ENCODE data around the gene WDR26.
A peak's percentile ranks its signal among the peaks of the same experiment; 100 is the strongest.
"Not testable (repeated sequence)": the region's sequence is repeated elsewhere in the genome, so short reads cannot be mapped to it uniquely, and the experiment has no call there.

WDR26 gene

GRCh38 chr1:224392411-224393249, 42.0 kb downstream of the WDR26 start:
- DNase-seq, result no peak

DNA sequence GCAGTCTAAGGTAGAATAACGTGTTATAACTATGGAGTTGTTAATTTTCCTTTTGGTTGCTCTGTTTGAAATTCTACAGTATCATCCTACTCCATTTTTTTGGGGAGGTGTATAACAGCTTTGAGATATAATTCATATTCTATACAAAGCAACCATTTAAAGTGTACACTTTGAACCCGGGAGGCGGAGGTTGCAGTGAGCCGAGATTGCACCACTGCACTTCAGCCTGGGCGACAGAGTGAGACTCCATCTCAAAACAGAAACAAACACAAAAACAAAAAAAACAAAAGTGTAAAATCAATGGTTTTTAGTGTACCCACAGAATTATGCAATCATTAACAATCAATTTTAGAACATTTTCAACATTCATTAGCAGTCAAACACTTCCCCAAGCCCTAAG, 44.1 kb downstream of the WDR26 start:
- no peak for DNase-seq

DNA sequence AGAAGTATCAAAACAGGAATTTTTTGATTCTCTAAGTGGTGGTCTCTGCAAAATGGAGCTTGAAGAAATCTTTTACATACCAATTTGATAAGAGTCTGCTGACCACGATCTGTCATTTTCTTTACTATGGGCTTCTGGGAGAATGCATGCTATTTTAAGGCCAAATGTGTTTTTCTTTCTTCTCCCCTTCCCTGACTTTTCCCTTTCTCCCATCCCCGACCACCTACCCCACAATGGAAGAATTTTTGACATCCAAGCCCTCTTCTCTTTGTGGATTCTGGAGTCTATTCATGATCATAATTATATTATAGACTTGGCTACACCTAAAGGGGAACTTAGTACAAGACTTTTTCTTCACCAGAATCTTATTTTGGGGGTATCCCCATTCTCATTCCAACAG, 46.7 kb downstream of the WDR26 start:
- DNase-seq, result no peak

DNA sequence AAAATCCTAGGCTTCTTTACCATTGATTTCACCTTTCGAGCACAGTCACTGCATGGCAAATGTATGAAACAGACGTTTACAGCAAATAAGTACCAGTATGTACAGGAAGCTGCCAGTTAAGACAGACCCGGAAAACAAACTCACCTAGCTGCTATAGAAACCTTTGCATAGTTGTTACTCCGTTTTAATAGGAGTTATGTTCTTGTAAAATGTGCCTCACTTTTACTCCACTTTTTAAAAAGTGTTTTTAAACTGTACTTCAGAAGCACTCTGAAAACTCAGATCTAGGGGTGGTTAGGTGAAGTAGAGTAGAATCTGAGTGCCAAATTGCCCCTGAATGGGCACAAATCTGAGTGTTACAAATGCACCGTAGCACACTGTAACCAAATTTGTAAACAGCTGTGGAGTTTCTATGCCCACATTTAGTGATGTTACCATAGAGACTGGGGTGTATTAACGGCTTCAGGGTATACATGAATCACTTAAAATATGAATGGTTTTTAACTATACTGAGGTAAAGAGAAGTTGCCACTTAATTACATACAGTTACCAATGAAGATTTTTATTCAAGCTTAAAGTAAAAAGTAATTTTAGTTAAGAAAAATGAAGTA, 47.2 kb downstream of the WDR26 start:
- DNase-seq, result no peak

- no peak for DNase-seq
These were observed 51.4 kb downstream of the WDR26 start for GRCh38 chr1:224383218-224383617.

- no peak for DNase-seq
These were observed 52.6 kb downstream of the WDR26 start for GRCh38 chr1:224381880-224382548.

- no peak for DNase-seq
These were observed 54.6 kb downstream of the WDR26 start for GRCh38 chr1:224380003-224380402.

DNA sequence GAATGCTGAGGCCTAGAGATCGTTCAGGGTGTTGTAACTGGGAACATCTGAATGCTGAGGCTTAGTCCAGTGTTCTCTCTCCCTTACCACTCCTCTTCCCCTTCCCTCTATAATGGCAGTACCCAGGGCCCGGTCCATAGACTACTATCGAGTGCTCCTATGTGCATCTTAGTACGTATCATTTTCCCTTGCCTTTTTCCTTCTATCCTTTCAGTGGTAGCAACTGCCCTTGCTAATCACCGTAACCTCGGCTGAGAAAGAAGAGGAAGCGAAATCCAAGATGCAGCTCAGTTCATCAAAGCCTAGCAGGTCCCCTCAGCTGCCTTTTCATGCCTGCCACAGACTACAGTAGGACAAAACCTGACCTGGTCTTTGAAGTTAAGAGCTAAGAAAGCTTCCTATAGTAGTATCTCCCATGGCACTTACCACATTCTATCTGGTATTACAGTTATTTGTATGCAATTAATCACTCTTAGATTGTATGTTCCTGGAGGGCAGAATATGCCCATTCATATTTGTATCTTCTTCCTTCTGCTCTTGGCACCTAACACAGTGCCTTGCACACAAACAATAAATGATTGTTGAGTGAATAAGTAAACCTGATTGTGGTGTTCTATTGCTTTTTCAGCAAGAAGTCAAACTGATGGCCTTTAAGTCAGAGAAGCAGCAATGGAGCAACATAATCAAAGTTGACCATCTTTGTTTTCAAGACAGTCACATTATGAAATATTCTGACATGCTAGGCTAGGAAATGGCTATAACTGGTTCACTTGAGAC, 55.6 kb downstream of the WDR26 start:
- DNase-seq, result no peak

- peak; percentile 36 for DNase-seq
These were observed 57.0 kb downstream of the WDR26 start for GRCh38 chr1:224377676-224378006.

- no peak for DNase-seq
These were observed 59.5 kb downstream of the WDR26 start for GRCh38 chr1:224375059-224375458.

- DNase-seq, result no peak
These were observed 61.5 kb downstream of the WDR26 start for GRCh38 chr1:224373008-224373590.

DNA sequence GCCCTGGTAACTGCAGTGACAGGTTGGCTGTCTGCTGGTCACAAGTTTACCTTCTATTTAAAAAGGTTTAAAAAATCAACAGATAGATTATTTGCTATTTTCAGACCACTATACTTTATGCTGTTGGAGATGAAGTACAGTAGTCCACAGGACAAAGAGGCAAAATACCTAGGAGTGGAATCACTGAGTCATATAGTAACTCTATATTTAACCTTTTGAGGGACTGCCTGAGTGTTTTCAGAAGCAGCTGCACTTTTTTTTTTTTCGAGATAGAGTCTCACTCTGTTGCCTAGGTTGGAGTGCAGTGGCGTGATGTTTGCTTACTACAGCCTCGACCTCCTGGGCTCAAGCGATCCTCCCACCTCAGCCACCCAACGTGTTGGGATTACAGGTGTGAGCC, 66.2 kb downstream of the WDR26 start:
- DNase-seq, result no peak

DNA sequence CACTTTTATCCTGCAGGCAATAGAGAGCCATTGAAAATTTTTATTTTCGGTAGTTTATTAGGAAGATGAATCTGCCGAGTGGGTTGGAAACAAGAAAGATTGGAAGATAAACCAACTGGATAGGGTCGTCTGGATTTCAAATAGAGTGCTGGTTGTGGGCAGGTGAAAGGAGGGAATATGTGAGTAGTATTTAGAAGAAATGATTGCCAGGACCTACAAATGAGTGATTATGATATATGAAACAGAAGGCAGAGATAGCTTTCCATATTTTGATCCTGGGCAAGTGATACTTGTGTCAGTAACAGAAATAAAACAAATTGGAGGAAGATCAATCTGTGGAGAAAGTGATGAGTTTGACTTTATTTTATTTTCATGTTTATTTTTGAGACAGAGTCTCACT, 75.4 kb downstream of the WDR26 start:
- DNase-seq, result no peak

GRCh38 chr1:224358237-224358636, 76.4 kb downstream of the WDR26 start:
- DNase-seq, result no peak

- DNase-seq, result no peak
These were observed 76.9 kb downstream of the WDR26 start for GRCh38 chr1:224357626-224358124.

- peak; percentile 90 for DNase-seq
These were observed 77.6 kb downstream of the WDR26 start, which contains the start of gene CNIH4 for GRCh38 chr1:224356685-224357625. TSS of gene CNIH4 (plus strand) at chr1:224356879. CDS start at chr1:224356925, 46 bp downstream.

GRCh38 chr1:224353975-224354925, 80.3 kb downstream of the WDR26 start:
- DNase-seq, result no peak

- not testable (repeated sequence) for DNase-seq
These were observed 82.0 kb downstream of the WDR26 start for GRCh38 chr1:224352436-224353085.

DNA sequence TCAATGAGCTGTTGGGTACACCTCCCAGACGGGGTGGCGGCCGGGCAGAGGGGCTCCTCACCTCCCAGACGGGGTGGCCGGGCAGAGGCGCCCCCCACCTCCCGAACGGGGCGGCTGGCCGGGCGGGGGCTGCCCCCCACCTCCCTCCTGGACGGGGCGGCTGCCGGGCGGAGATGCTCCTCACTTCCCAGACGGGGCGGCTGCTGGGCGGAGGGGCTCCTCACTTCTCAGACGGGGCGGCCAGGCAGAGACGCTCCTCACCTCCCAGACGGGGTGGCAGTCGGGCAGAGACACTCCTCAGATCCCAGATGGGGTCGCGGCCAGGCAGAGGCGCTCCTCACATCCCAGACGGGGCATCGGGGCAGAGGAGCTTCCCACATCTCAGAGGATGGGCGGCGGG, 84.9 kb downstream of the WDR26 start:
- not testable (repeated sequence) for DNase-seq

GRCh38 chr1:224348137-224348536, 86.5 kb downstream of the WDR26 start:
- DNase-seq, result no peak
